Activated T-helper 1 cell treated with Interleukin-2 at 50 U/mL for 16 hours (primary cell): ENCODE results near the gene RNU1-1.
A peak's percentile ranks its signal among the peaks of the same experiment; 100 is the strongest.
"Not testable (repeated sequence)": the region's sequence is repeated elsewhere in the genome, so short reads cannot be mapped to it uniquely, and the experiment has no call there.

ENCODE experiments used
- DNase-seq: peaks from one replicate; pipeline ENCODE4 v3.0.0-alpha.2; 2020; ENCODE audit warnings: low read depth

The RNU1-1 gene

GRCh38 chr1:16521679-16522078 is 7.6 kb upstream of the RNU1-1 start:
- not testable (repeated sequence) for DNase-seq

- DNase-seq, result no peak
Observed at GRCh38 chr1:16521288-16521583, 7.2 kb upstream of the RNU1-1 start.

- DNase-seq, result not testable (repeated sequence)
Observed at GRCh38 chr1:16520435-16521287, 6.6 kb upstream of the RNU1-1 start.

- not testable (repeated sequence) for DNase-seq
Observed at GRCh38 chr1:16519255-16519951, 5.3 kb upstream of the RNU1-1 start.

- not testable (repeated sequence) for DNase-seq
Observed at GRCh38 chr1:16518913-16519254, 4.8 kb upstream of the RNU1-1 start.

- DNase-seq, result not testable (repeated sequence)
Observed at GRCh38 chr1:16516694-16517410, 2.8 kb upstream of the RNU1-1 start.

GRCh38 chr1:16513412-16514106 is 526 bp downstream of the RNU1-1 start:
- not testable (repeated sequence) for DNase-seq

- DNase-seq, result not testable (repeated sequence)
Observed at GRCh38 chr1:16512624-16513411, 1.3 kb downstream of the RNU1-1 start.

- not testable (repeated sequence) for DNase-seq
Observed at GRCh38 chr1:16511926-16512325, 2.2 kb downstream of the RNU1-1 start.

- DNase-seq, result not testable (repeated sequence)
Observed at GRCh38 chr1:16508861-16509445, 5.1 kb downstream of the RNU1-1 start.

- DNase-seq, result not testable (repeated sequence)
Observed at GRCh38 chr1:16506364-16507136, 7.5 kb downstream of the RNU1-1 start.

GRCh38 chr1:16505870-16506269 is 8.2 kb downstream of the RNU1-1 start:
- not testable (repeated sequence) for DNase-seq

GRCh38 chr1:16503494-16503893 is 10.6 kb downstream of the RNU1-1 start:
- DNase-seq, result no peak

- DNase-seq, result not testable (repeated sequence)
Observed at GRCh38 chr1:16501446-16501845, 12.6 kb downstream of the RNU1-1 start.

- DNase-seq, result not testable (repeated sequence)
Observed at GRCh38 chr1:16500975-16501374, 13.1 kb downstream of the RNU1-1 start.

GRCh38 chr1:16500466-16500865 is 13.6 kb downstream of the RNU1-1 start:
- not testable (repeated sequence) for DNase-seq

GRCh38 chr1:16498573-16499413 is 15.3 kb downstream of the RNU1-1 start:
- peak; percentile 81 for DNase-seq

- not testable (repeated sequence) for DNase-seq
Observed at GRCh38 chr1:16498047-16498446, 16.0 kb downstream of the RNU1-1 start.

- not testable (repeated sequence) for DNase-seq
Observed at GRCh38 chr1:16497474-16497904, 16.6 kb downstream of the RNU1-1 start.
